K562 (cell line): ENCODE measurements around the gene EVL. TPM values are rescaled to one million over a fixed set of nuclear protein-coding genes. Genes with fewer than 3 reads are reported as not detected.

Experiments
- CBX2 ChIP-seq: fragments of 200-600 bp; sonication (generic); IDR thresholded peaks from one replicate; pipeline ENCODE4 v1.6.1; 2012; ENCODE audit warnings: mild to moderate bottlenecking, low read length, inconsistent platforms; ENCODE audit not compliant: insufficient read depth, poor library complexity, severe bottlenecking
- DPF2 ChIP-seq: fragments of 450-650 bp; IDR thresholded peaks from 2 replicates; pipeline ENCODE4 v1.6.1; 2016
- ELF1 ChIP-seq: fragments of 200-800 bp; sonication (Bioruptor generic); IDR thresholded peaks from 2 replicates; pipeline ENCODE4 v1.6.1; 2016; ENCODE audit warnings: missing genetic modification characterization, missing compliant biosample characterization
- HOXB6 ChIP-seq: fragments of 250-450 bp; sonication (Bioruptor Pico); IDR thresholded peaks from 2 replicates; pipeline ENCODE4 v1.5.1; 2022; ENCODE audit warnings: mild to moderate bottlenecking, borderline replicate concordance
- MGA ChIP-seq: fragments of 450-650 bp; IDR thresholded peaks from 2 replicates; pipeline ENCODE4 v1.6.1; 2016; ENCODE audit warnings: mild to moderate bottlenecking, moderate library complexity
- RAD51 ChIP-seq: fragments of 450-650 bp; IDR thresholded peaks from 2 replicates; pipeline ENCODE4 v1.7.1; 2016; ENCODE audit warnings: low read depth, mild to moderate bottlenecking, borderline replicate concordance
- TAF1 ChIP-seq: IDR thresholded peaks from 2 replicates; pipeline ENCODE4 v1.6.1; 2011; ENCODE audit warnings: mild to moderate bottlenecking, low read length, moderate library complexity; ENCODE audit not compliant: insufficient read depth, control insufficient read depth, severe bottlenecking; ENCODE audit errors: extremely low read depth
- ZBTB11 ChIP-seq, 3 experiments: fragments of 200-800 bp in 1 of 3; fragments of 250-450 bp in 1 of 3; fragments of 450-650 bp in 1 of 3; sonication (Bioruptor Pico) in 1 of 3; sonication (Bioruptor generic) in 1 of 3; formaldehyde crosslinking in 1 of 3; IDR thresholded peaks; 2 replicates each; pipeline versions ENCODE4 v1.6.1 to v1.8.0; 2016 to 2022; ENCODE audit warnings: mild to moderate bottlenecking in 2 of 3, missing genetic modification characterization in 2 of 3, missing compliant biosample characterization in 1 of 3, moderate library complexity in 1 of 3
- ZNF197 ChIP-seq: fragments of 200-800 bp; sonication (Bioruptor generic); IDR thresholded peaks from 2 replicates; pipeline ENCODE4 v1.6.1; 2016; ENCODE audit warnings: low read depth, missing genetic modification characterization, missing compliant biosample characterization
- ZNF583 ChIP-seq: fragments of 250-450 bp; sonication (Bioruptor Pico); IDR thresholded peaks from 2 replicates; pipeline ENCODE4 v1.4.0; 2020
- polyA plus RNA-seq, 8 experiments: library from polyadenylated mRNA; depleted of rRNA in 4 of 8; stranded (reverse) in 5 of 8; unstranded in 3 of 8; fragments of >200 nt; fragmentation: Nextera tagmentation in 2 of 8; fragmentation: Illumina TruSeq in 1 of 8; extraction: Ambion mirVana in 2 of 8; extraction: Trizol in 1 of 8; gene quantifications; 2 replicates each; pipeline versions ENCODE4 v1.2.1 to v1.2.3, GENCODE V29; 2011 to 2014; ENCODE audit warnings: inconsistent platforms in 1 of 8, missing spikeins in 1 of 8
- total RNA-seq, 7 experiments: library from RNA; depleted of rRNA in 6 of 7; stranded (reverse); fragments of >200 nt in 6 of 7; fragmentation: Illumina TruSeq in 2 of 7; extraction: Trizol in 2 of 7; gene quantifications; 2 replicates each; pipeline versions ENCODE4 v1.2.1 to v1.2.3, GENCODE V29; 2011 to 2021; ENCODE audit warnings: low replicate concordance in 1 of 7

The EVL gene
- total and polyA plus RNA-seq, 9 of the 15 experiments (the other 6 are each of a cell fraction or from before 2014, with no cell fraction given), result 2.9 to 43.4 (median 23.9) TPM

GRCh38 chr14:100067971-100068959, 3.0 kb downstream of the EVL start (continued):
- TF ChIP-seq HOXB6 (CRISPR knock-in tag) (no peak), ZNF583 (CRISPR knock-in tag) (no peak), RAD51 (peak; percentile 38; the same call in 1 of the 2 replicates), ZBTB11 (CRISPR knock-in tag; IDR thresholded peaks at IDR 0.05) (peak in 1 of 3 experiments; percentile 62; a peak in 1 of 6 replicates), ZNF197 (no peak), CBX2 (no peak), ELF1 (tag) (peak; percentile 81), DPF2 (peak; percentile 96), TAF1 (peak; percentile 50), MGA (peak; percentile 69)
